Progenitor cell of endocrine pancreas (in vitro differentiated cells): Measurements from ENCODE around the gene CHD5. TPM values are rescaled to one million over a fixed set of nuclear protein-coding genes. Genes with fewer than 3 reads are reported as not detected.

ENCODE experiments used
- DNase-seq: peaks from one replicate; pipeline ENCODE4 v3.0.0; 2021; ENCODE audit warnings: low spot score; ENCODE audit not compliant: unreplicated experiment
- H3K27ac Mint-ChIP-seq: 2 replicates; pipeline ENCODE4 v1.8.0; 2021; ENCODE audit warnings: mild to moderate bottlenecking, moderate library complexity, mixed read lengths
- H3K27me3 Mint-ChIP-seq: 2 replicates; pipeline ENCODE4 v1.8.0; 2021; ENCODE audit warnings: mixed read lengths
- H3K36me3 Mint-ChIP-seq: 2 replicates; pipeline ENCODE4 v1.8.0; 2022; ENCODE audit warnings: mixed read lengths; ENCODE audit not compliant: insufficient read depth
- H3K4me1 Mint-ChIP-seq: 2 replicates; pipeline ENCODE4 v1.8.0; 2021; ENCODE audit warnings: low read depth, mixed read lengths
- H3K4me3 Mint-ChIP-seq: 2 replicates; pipeline ENCODE4 v1.8.0; 2021; ENCODE audit warnings: low read depth, mild to moderate bottlenecking, moderate library complexity, mixed read lengths
- H3K9me3 Mint-ChIP-seq: 2 replicates; pipeline ENCODE4 v1.8.0; 2021; ENCODE audit warnings: low read depth, mixed read lengths
- CTCF ChIP-seq: fragments of 200-600 bp; sonication (generic); IDR thresholded peaks from one replicate; pipeline ENCODE4 v1.5.0; 2021; ENCODE audit warnings: antibody characterized with exemption, mild to moderate bottlenecking; ENCODE audit not compliant: unreplicated experiment
- total RNA-seq: library from RNA; stranded (reverse); gene quantifications from 2 replicates; pipeline ENCODE4 v1.2.1, GENCODE V29; 2021

The CHD5 gene
- total RNA-seq, 1 donor from 2014 or later: 0.77 TPM

- TF ChIP-seq CTCF: no peak
- Mint-ChIP-seq H3K4me1 (no peaks in the 10 kb centered on the region), H3K9me3 (no peaks in the 10 kb centered on the region), H3K36me3 (no peaks in the 10 kb centered on the region), H3K27me3 (no peaks in the 10 kb centered on the region), H3K4me3 (no peak overlapping the region), H3K27ac (no peak overlapping the region)
- DNase-seq: no peak
Measured at GRCh38 chr1:6084781-6085495, 95.2 kb downstream of the CHD5 start.

GRCh38 chr1:6083801-6084446 lies 96.2 kb downstream of the CHD5 start:
- TF ChIP-seq CTCF: no peak
- peaks cover 5% of the 10 kb centered on the region for H3K27me3 Mint-ChIP-seq
- DNase-seq: no peak
- H3K4me3 Mint-ChIP-seq: no peak overlapping the region
- H3K9me3 Mint-ChIP-seq: no peaks in the 10 kb centered on the region
- no peaks in the 10 kb centered on the region for H3K4me1 Mint-ChIP-seq
- H3K36me3 Mint-ChIP-seq: no peaks in the 10 kb centered on the region
- H3K27ac Mint-ChIP-seq: no peak overlapping the region

- H3K4me1 Mint-ChIP-seq: no peaks in the 10 kb centered on the region
- TF ChIP-seq CTCF: no peak
- no peaks in the 10 kb centered on the region for H3K9me3 Mint-ChIP-seq
- DNase-seq: no peak
- no peak overlapping the region for H3K27ac Mint-ChIP-seq
- H3K4me3 Mint-ChIP-seq: no peak overlapping the region
- peaks cover 8% of the 10 kb centered on the region for H3K27me3 Mint-ChIP-seq
- H3K36me3 Mint-ChIP-seq: no peaks in the 10 kb centered on the region
Measured at GRCh38 chr1:6083385-6083784, 96.7 kb downstream of the CHD5 start.

GRCh38 chr1:6082430-6082971 lies 97.6 kb downstream of the CHD5 start:
- H3K27ac Mint-ChIP-seq: no peak overlapping the region
- no peak overlapping the region for H3K4me3 Mint-ChIP-seq
- peaks cover 12% of the 10 kb centered on the region for H3K27me3 Mint-ChIP-seq
- H3K4me1 Mint-ChIP-seq: no peaks in the 10 kb centered on the region
- no peaks in the 10 kb centered on the region for H3K9me3 Mint-ChIP-seq
- H3K36me3 Mint-ChIP-seq: no peaks in the 10 kb centered on the region
- TF ChIP-seq CTCF: peak; percentile 43
- DNase-seq: no peak

GRCh38 chr1:6081901-6082300 lies 98.2 kb downstream of the CHD5 start:
- no peak overlapping the region for H3K27ac Mint-ChIP-seq
- no peaks in the 10 kb centered on the region for H3K4me1 Mint-ChIP-seq
- no peak overlapping the region for H3K4me3 Mint-ChIP-seq
- H3K9me3 Mint-ChIP-seq: no peaks in the 10 kb centered on the region
- no peak for DNase-seq
- H3K36me3 Mint-ChIP-seq: no peaks in the 10 kb centered on the region
- no peak for TF ChIP-seq CTCF
- peaks cover 14% of the 10 kb centered on the region for H3K27me3 Mint-ChIP-seq
